ENCODE results near the gene RANBP3L.
"Not testable (repeated sequence)": the region's sequence is repeated elsewhere in the genome, so short reads cannot be mapped to it uniquely, and the experiment has no call there.

RANBP3L gene, protein sequence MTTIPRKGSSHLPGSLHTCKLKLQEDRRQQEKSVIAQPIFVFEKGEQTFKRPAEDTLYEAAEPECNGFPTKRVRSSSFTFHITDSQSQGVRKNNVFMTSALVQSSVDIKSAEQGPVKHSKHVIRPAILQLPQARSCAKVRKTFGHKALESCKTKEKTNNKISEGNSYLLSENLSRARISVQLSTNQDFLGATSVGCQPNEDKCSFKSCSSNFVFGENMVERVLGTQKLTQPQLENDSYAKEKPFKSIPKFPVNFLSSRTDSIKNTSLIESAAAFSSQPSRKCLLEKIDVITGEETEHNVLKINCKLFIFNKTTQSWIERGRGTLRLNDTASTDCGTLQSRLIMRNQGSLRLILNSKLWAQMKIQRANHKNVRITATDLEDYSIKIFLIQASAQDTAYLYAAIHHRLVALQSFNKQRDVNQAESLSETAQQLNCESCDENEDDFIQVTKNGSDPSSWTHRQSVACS

DNA sequence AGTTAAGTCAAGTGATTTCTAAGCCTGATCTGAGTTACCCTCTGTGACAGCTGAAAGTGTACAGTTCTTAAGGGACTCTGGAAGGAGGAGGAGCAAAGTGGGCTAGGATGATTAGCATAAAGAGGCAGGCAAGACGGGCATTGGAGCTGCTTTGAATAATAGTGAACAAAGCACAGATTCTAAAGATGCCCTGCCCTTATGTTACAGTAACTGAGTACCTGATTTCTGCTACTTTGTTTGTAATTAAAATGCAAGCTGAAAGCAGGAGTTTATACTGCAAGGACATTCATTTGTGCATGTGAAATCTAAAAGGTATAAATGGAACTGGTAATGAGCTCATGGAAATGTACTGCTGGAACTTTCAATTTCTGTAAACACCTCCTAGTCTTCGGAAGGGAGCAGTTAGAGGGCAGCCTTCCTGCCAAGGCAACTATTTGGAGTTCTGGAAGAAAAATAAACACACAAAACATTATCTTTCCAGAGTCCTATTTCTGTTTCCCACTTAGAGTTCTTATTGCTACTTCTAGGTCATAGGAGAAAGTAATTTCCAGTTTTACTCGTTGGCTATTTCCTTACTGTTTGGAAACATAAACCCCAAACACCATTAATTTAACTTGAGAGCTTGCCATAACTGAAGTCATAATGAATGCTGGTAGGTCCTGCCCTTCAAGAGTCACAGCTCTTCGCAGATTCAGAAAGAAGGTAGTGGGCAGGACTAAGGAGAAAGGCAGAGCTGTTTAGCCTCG lies at the start of gene RANBP3L:
TSS of gene RANBP3L (minus strand) at position 45 of the 746 bp plus-strand sequence. CDS start 486 bp downstream, outside the sequence.
- DNase-seq (ENCODE audit: extremely low read depth, insufficient read length): no peak
- no peak within 1 kb of the TSS for H3K4me3 ChIP-seq (replicated peaks; ENCODE audit: low read depth, low read length)
- no peaks in the 10 kb centered on the region for H3K36me3 ChIP-seq (ENCODE audit: control insufficient read depth, insufficient read depth, low read length)
- H3K27me3 ChIP-seq (replicated peaks; ENCODE audit: control insufficient read depth, insufficient read depth, low read length): no peaks in the 10 kb centered on the region
- TF ChIP-seq, protein P1, sequence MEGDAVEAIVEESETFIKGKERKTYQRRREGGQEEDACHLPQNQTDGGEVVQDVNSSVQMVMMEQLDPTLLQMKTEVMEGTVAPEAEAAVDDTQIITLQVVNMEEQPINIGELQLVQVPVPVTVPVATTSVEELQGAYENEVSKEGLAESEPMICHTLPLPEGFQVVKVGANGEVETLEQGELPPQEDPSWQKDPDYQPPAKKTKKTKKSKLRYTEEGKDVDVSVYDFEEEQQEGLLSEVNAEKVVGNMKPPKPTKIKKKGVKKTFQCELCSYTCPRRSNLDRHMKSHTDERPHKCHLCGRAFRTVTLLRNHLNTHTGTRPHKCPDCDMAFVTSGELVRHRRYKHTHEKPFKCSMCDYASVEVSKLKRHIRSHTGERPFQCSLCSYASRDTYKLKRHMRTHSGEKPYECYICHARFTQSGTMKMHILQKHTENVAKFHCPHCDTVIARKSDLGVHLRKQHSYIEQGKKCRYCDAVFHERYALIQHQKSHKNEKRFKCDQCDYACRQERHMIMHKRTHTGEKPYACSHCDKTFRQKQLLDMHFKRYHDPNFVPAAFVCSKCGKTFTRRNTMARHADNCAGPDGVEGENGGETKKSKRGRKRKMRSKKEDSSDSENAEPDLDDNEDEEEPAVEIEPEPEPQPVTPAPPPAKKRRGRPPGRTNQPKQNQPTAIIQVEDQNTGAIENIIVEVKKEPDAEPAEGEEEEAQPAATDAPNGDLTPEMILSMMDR (IDR thresholded peaks at IDR 0.05; ENCODE audit: insufficient read depth, low read length, poor library complexity, severe bottlenecking): no peak

DNA sequence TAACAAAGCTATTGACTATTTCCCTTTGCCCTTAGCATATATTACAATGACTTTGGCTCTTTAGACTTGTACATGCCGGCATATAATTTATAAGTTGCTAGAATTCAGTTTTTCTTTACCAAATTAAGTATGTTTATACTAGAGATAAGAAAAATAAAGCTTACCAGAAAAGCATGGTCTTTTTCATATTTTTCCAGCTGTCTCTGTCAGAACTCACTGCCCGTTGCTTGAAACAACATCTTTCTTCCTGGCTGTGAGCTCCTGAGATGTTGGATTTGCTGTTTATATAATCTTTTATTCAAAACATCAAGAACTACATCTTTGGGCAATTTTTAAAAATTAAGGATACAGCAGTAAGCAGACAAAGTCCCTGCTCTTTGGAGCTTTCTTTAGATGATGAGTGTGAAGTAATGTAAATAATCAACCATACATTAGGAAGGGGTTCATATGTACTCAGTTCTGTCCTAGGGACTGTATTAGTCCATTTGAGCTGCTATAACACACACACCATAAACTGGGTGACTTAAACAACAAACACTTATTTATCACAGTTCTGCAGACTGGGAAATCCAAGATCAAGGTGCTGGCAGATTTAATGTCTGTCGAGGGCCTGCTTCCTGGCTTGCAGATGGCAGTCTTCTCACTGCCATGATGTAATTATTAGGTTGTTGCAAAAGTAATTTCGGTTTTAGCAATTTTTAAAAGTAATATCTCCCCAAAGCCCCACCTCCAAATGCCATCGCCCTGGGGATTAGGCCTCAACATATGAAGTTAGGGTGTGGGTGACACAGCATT lies 45.4 kb upstream of the RANBP3L start:
- no peaks in the 10 kb centered on the region for H3K36me3 ChIP-seq (ENCODE audit: control insufficient read depth, insufficient read depth, low read length)
- H3K4me3 ChIP-seq (replicated peaks; ENCODE audit: low read depth, low read length): no peak overlapping the region
- TF ChIP-seq, protein P1 (IDR thresholded peaks at IDR 0.05; ENCODE audit: insufficient read depth, low read length, poor library complexity, severe bottlenecking): no peak
- H3K27me3 ChIP-seq (replicated peaks; ENCODE audit: control insufficient read depth, insufficient read depth, low read length): no peaks in the 10 kb centered on the region; the same call in 1 of the 2 replicates
- no peak for DNase-seq (ENCODE audit: extremely low read depth, insufficient read length)

DNA sequence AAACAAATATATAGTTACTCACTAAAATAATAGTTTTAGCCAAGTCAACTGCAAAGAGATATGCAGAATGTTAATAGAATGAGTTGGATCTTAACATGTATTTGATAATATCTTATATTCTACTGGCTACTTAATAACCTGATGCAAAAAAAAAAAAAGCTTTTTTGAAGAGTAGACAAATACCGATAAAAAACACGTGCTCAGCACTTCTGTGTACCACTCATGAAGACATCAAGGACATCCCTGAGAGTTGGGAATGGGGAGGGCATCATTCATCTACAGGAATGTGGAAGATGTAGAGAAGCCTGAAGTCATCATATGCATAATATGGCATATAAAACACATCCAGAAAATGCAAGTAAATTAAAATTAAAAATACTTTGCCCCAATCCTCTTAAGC lies 43.2 kb upstream of the RANBP3L start:
- no peaks in the 10 kb centered on the region for H3K36me3 ChIP-seq (ENCODE audit: control insufficient read depth, insufficient read depth, low read length)

DNA sequence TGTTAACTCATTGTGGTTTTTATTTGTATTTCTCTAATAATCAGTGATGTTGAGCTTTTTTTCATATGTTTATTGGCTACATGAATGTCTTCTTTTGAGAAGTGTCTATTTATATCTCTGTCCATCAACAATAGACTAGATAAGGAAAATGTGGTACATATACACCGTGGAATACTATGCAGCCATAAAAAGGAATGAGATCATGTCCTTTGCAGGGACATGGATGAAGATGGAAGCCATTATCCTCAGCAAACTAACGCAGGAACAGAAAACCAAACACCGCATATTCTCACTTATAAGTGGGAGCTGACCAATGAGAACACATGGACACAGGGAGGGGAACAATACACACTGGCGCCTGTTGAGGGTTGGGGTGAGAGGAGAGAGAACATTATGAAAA lies 40.0 kb upstream of the RANBP3L start:
- not testable (repeated sequence) for DNase-seq (ENCODE audit: extremely low read depth, insufficient read length); H3K4me3 ChIP-seq (replicated peaks; ENCODE audit: low read depth, low read length); H3K36me3 ChIP-seq (ENCODE audit: control insufficient read depth, insufficient read depth, low read length); H3K27me3 ChIP-seq (replicated peaks; ENCODE audit: control insufficient read depth, insufficient read depth, low read length)

More for the DNA sequence above, 43.2 kb upstream of the RANBP3L start:
- Histone ChIP-seq H3K4me3 (replicated peaks; ENCODE audit: low read depth, low read length) (no peak overlapping the region), H3K27me3 (replicated peaks; ENCODE audit: control insufficient read depth, insufficient read depth, low read length) (no peaks in the 10 kb centered on the region)
- TF ChIP-seq, protein P1 (IDR thresholded peaks at IDR 0.05; ENCODE audit: insufficient read depth, low read length, poor library complexity, severe bottlenecking): no peak
- no peak for DNase-seq (ENCODE audit: extremely low read depth, insufficient read length)

DNA sequence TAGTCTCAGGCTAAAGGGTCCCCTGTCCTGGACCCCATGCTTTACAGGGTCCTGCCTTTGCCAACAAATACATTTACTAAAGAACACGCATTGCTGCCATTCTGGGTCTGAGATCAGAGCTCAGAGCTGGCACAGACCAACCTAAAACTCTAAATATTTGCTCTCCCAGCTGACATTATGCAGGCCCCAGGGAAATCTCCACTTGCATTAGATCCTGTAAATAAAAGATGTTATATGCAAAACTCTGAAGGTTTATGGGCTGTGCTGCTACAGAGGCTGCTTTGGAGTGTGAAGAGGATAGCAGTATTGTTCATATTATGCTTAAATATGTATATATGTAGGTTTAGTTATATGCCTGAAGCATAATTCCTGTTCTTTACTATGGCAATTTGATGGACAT lies 35.9 kb upstream of the RANBP3L start:
- no peaks in the 10 kb centered on the region for H3K36me3 ChIP-seq (ENCODE audit: control insufficient read depth, insufficient read depth, low read length)
- no peak for DNase-seq (ENCODE audit: extremely low read depth, insufficient read length)
- H3K27me3 ChIP-seq (replicated peaks; ENCODE audit: control insufficient read depth, insufficient read depth, low read length): no peaks in the 10 kb centered on the region
- TF ChIP-seq, protein P1 (IDR thresholded peaks at IDR 0.05; ENCODE audit: insufficient read depth, low read length, poor library complexity, severe bottlenecking): no peak
- H3K4me3 ChIP-seq (replicated peaks; ENCODE audit: low read depth, low read length): no peak overlapping the region
